Head of caudate nucleus (tissue), 42 donors: ENCODE data around the gene DCAF8L2.
"Not testable (repeated sequence)": the region's sequence is repeated elsewhere in the genome, so short reads cannot be mapped to it uniquely, and the experiment has no call there.

Source experiments
- DNase-seq, 42 donors: peaks; one replicate each; pipeline versions ENCODE4 v3.0.0 to v3.0.0-alpha.2; 2020 to 2021; ENCODE audit warnings: mixed read lengths in 7 of 42
- intact Hi-C: fragments of 100-400 bp; cut with DNase I; formaldehyde crosslinking; loops from one replicate; pipeline ENCODE4 v1.15.0; 2022

The DCAF8L2 gene

GRCh38 chrX:27590044-27590443 is at the start of gene DCAF8L2:
TSS of gene DCAF8L2 (plus strand) at chrX:27590344. CDS start at chrX:27746896, 156,552 bp downstream.
- intact Hi-C loops, result no loop called here
- DNase-seq, result no peak

DNA sequence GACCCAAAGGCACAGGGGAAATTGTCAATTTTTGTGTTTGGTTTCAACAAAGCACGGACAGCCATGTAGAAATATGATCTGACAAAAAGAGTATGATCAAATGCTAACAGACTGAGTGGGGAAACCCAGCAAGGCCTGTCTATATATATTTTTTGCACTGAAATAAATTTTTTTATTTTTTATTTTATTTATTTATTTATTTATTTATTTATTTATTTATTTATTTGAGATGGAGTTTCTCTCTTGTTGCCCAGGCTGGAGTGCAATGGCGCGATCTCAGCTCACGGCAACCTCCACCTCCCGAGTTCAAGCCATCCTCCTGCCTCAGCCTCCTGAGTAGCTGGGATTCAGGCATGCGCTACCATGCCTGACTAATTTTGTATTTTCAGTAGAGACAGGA is 49.0 kb upstream of the DCAF8L2 start:
- intact Hi-C loops, DNase-seq: not testable (repeated sequence)

- no peak for DNase-seq
- intact Hi-C loops, result no loop called here
These were observed 41.5 kb upstream of the DCAF8L2 start for GRCh38 chrX:27548624-27549023.

GRCh38 chrX:27549688-27550087 is 40.5 kb upstream of the DCAF8L2 start:
- intact Hi-C loops, result no loop called here
- DNase-seq, result no peak

DNA sequence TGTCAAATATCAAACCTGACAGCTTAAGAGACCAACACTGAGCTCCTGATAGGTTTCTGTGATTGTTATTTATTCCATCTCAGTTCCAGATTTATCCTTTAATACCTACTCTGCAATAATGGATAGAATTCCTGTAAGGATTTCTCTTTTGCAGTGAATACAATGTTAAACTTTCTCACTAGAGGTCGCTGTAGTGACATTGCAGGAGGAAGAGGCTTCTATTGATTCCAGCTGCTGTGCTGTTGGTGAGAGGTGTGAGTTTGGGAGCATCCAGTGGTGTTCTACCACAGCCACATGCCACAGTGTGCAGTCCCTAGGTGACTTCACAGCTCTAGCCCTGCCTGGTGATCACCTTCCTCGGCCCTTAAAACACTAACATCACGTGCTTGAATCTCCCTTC is 34.6 kb upstream of the DCAF8L2 start:
- intact Hi-C loops, result no loop called here
- DNase-seq, result peak in 4 of 42 donors; percentile 2 to 34 (median 17)

- no peak for DNase-seq
- intact Hi-C loops, result no loop called here
These were observed 24.2 kb upstream of the DCAF8L2 start for GRCh38 chrX:27565992-27566391.

GRCh38 chrX:27571164-27571563 is 19.0 kb upstream of the DCAF8L2 start:
- intact Hi-C loops, result no loop called here
- no peak for DNase-seq

GRCh38 chrX:27575565-27575964 is 14.6 kb upstream of the DCAF8L2 start:
- intact Hi-C loops, result no loop called here
- DNase-seq, result no peak

GRCh38 chrX:27583976-27584375 is 6.2 kb upstream of the DCAF8L2 start:
- intact Hi-C loops, result no loop called here
- DNase-seq, result no peak

GRCh38 chrX:27591938-27592337 is 1.8 kb downstream of the DCAF8L2 start:
- intact Hi-C loops, result no loop called here
- no peak for DNase-seq

- DNase-seq, result no peak
- intact Hi-C loops, result no loop called here
These were observed 7.4 kb downstream of the DCAF8L2 start for GRCh38 chrX:27597508-27597907.

GRCh38 chrX:27598312-27598711 is 8.2 kb downstream of the DCAF8L2 start:
- peak in 1 of 42 donors; percentile 1 for DNase-seq
- intact Hi-C loops, result no loop called here

GRCh38 chrX:27599928-27600327 is 9.8 kb downstream of the DCAF8L2 start:
- intact Hi-C loops, result no loop called here
- DNase-seq, result no peak

GRCh38 chrX:27600686-27601085 is 10.5 kb downstream of the DCAF8L2 start:
- DNase-seq, result no peak
- intact Hi-C loops, result no loop called here

GRCh38 chrX:27608671-27609070 is 18.5 kb downstream of the DCAF8L2 start:
- DNase-seq, result no peak
- intact Hi-C loops, result no loop called here

DNA sequence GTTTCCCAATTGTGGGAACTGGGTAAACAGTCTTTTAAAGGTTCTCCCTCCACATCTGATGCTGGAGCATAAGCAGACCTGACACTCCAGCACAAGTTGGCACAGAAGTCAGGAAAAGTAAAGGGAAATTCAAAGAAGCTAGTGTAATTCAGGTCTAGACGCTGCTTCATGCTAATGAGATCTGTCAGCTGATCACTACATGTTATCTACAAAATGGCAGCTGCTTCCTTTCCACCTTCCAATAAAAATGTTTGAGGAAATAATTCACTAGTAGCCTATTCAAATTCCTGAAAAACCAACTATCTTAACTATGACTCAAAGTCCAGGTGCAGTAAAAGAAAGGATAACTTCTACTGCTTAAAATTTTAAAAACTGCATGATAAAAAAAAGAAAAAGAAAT is 29.3 kb downstream of the DCAF8L2 start:
- DNase-seq, result no peak
- intact Hi-C loops, result no loop called here

DNA sequence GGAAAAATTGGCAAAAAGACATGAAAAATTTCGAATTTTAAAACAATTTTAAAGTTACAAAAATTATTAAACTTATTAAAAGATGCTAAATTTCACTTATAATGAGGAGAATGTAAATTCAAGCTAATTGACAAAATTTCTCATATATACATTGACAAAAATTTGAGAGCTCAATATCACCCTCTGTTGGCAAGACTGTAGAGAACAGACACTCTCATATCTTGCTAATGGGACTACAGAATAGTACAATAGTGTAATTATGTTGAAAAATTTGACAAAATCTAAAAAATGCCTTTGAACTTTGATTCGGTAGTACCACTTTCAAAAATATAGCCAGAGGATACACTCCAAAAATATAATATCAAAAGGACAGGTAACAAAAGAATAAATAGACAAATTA is 29.8 kb downstream of the DCAF8L2 start:
- DNase-seq, result no peak
- intact Hi-C loops, result no loop called here

- intact Hi-C loops, result no loop called here
- no peak for DNase-seq
These were observed 32.7 kb downstream of the DCAF8L2 start for GRCh38 chrX:27622883-27623282.

DNA sequence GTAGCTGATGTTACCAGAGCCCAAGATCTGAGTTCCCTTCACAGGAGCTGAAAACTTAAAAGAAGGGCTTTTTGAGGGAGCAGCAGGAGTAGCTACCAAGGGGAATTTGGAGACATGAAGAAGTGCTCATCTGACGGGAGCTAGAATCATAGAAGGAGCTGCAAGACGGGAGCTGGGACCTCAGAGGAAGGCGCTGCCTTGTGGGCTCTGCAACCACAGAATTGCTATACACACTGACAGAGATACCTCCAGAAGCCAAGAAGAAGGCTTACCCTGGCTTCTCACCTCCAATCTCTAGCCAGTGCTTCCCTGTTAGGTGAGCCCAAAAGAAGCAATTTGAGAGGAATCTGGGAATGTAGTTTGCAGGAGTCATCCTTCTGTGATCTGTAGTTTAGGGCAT is 35.9 kb downstream of the DCAF8L2 start:
- DNase-seq, result no peak
- intact Hi-C loops, result no loop called here

DNA sequence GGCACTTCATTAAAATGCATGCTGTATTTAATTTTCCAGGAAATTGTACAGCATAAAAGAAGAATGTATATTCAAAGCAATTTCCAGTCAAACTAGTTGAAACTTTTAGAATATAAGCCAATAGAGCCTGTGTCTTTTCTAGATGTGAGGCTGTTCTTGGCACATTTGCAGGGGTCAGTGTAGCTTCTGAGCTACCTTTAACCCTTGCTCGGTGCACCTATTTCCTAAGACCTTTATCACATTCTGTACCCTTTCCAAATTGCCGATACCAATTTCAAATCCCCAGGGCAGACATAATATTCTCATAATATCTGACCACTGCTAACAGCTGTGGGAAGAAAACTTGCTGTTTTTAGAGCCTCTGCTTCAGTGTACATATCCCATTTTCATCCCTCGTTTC is 43.2 kb downstream of the DCAF8L2 start:
- DNase-seq, result no peak
- intact Hi-C loops, result no loop called here

- no peak for DNase-seq
- intact Hi-C loops, result no loop called here
These were observed 66.4 kb downstream of the DCAF8L2 start for GRCh38 chrX:27656581-27656980.

DNA sequence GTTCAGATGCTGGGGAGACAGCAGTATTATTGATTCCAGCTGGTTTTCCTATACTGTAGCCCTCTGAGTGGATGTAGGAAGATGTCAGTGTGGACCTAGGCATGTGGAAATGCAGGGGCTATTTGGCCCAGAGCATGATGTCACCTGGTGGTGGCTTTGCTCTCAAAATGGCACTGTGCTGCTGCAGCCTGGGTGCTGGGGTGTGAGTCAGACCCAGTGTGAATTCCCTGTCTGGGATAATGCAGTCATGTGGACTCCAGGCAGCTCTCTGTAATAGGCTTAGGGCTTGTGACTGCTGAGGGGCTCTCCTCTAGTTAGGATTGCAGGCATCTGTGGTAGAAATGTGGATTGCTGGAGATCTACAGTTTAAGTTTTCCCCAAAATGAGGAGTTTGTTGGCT is 70.7 kb downstream of the DCAF8L2 start:
- intact Hi-C loops, result no loop called here
- no peak for DNase-seq
